Endometrium (tissue), 2 donors: Measurements from ENCODE around the gene PRIMA1.

Experiments used
- FAIRE-seq: peaks from 2 replicates; lab custom pipeline; 2012; peaks lifted over from hg19 to GRCh38; lab: Jason Lieb, UNC
- donor health status: control.
- donor health status: control.

Gene PRIMA1

DNA sequence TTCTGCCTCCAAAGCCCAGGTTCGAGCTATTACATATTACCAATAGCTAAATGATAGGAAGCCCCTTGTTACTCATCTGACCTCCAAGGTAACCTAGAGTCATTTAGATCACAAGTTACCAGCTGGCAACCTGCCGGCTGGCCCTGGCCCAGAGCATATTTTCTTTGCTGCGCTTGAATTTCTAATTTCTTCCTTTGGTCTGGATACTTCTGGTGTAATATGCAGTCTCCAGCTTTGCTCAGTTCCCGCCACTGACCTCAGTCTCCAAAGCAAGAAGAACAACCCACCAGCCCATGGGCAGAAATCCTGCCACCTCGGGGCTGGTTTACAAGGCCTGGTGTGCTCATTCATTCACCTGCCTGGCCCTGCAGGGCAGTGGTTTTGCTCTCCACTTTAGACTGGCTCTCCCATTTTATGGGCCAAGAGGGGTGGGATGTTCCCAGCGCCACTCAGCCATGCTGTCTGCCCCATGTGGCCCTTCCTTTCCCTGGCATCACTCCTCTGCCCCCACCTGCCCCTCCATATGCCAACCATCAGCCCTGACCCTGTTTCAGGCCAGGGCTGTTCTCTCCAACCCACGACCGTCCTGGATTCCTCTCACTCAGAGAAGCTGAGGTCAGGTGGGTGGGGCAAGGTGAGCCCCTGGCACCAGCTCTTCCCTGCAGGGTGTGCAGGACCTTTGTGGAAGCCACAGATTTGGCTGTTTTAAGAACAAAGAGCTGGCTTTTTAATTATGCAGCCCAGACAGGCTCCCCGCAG lies 76.0 kb downstream of the PRIMA1 start:
- FAIRE-seq = no peak

DNA sequence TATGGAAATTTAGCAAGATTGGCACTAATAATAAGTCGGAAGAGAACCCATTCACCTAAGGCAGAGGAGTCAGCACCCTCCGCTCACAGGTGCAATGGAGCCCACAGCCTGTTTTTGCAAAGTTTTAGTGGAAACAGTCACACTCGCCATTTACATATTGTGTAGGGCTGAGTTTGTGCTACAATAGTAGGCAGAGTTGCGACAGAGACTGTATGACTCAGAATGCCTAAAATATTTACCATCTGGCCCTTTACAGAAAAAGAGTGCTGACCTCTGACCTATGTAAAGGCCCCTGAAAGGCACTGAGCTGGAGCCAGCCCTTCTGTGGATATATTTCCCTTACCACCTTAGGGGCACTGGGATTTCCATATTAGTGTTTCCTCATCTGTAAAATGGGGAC lies 79.0 kb downstream of the PRIMA1 start:
- FAIRE-seq = no peak

DNA sequence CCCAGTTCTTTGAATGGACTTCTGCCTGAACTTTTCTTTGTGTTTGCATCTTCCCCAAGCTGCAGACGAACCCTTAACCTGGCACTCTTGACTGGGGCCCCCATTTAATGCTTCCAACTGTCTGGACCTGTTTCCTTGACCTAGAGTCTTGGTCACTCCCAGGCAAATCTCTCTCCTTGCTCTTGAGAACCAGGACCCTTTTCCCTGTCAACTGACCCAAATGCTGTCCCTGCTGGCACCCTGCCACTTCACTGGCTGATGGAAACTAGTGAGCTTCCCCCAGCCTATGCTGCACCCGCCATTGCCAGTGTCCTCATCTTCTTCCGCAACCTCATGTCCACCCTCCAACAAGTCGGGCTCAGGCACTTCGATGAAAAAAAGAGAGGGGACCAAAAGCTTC lies 79.5 kb downstream of the PRIMA1 start:
- FAIRE-seq = no peak

DNA sequence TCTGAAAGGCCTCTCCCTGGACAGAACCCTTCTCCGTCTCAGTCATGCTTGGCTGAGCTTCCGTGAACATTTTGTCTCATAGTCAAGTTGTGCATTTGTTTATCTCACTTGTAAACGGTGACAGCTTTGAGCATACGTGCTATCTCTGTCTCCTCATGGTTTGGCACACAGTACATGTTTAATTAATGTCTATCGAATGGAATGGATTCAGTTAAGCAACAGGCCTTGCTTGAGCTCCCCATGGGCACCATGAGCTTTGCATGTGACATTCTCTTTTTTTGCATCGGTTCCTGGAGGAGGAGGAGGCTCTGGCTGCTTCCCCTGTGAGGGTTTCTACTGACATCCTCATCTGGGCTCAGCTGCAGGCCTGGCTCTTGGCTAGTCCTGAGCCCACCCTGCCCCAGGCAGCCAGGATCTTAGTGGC lies 80.0 kb downstream of the PRIMA1 start:
- no peak for FAIRE-seq

DNA sequence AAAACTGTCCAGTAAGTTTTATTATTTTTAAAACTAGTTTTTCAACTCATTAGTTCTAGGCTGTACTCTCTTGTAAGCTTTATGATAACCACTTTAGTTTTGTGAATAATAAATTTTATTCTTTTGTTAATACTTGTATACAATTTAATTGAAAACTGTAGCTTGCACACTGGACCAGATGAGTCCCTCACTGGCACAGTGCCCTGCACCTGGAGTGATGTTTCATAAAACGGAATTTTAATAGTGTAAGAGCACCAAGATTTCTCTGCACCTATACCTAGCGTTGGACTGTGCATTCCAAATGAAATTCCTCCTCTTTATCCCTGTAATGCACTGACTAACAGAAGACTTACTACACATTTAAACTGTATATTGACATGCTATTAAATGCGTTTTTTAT lies 80.8 kb downstream of the PRIMA1 start:
- no peak for FAIRE-seq

DNA sequence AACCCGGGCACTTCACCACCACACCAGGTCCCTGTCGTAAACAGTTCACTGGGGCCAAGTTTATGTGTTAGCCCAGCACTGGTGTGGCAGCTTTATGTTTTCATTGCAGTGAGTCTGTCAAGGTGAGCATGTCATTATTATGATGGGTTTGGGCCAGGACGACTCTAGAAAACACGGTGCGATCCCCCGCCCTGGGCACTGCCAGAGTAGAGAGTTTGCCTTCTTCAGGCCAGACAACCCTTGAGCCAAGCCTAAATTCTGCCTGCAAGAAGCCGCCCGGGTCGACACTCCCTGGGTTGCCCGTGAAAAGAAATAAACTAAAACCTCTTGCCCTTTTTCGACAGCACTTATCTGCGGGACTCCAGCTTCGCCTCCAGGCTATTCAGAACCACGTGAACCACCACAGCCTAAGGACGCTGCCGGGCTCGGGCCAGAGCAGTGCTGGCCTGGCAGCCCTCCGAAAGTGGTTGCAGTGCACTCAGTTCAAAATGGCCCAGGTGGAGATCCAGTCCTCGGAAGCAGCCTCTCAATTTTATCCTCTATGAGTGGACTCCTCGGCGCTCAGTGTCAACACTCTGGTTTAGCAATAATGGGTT lies 81.8 kb downstream of the PRIMA1 start:
- FAIRE-seq = no peak

DNA sequence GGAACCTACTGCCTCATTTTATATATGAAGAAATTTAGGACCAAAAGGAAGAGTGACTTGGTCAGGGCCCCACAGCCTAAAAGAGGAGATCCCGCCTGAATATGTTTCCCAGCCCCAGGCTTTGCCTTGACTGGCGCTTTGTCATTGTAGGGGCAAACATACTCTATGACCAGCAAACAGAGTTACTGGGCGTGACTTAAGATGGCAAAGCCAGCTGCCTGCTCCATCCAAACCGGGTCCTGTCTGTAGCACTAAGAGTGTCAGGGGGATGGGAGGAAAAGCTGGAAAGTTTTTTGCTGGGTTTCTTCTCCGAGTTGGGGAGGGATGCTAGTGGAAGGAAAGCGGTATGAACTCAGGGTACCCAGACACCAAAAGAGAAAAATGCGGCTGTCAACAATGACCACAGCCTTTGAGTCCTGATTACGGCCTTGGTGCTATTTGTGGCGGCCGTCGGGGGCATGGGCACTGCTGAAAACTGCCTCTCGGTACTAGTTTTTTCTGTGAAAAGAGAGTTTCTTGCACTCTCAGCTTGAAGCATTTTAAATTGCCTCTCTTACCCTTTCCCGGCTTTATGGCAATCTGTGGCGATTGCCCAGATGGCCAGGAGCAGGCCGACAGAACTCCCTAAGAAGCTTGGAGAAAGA lies 82.7 kb downstream of the PRIMA1 start:
- no peak for FAIRE-seq

DNA sequence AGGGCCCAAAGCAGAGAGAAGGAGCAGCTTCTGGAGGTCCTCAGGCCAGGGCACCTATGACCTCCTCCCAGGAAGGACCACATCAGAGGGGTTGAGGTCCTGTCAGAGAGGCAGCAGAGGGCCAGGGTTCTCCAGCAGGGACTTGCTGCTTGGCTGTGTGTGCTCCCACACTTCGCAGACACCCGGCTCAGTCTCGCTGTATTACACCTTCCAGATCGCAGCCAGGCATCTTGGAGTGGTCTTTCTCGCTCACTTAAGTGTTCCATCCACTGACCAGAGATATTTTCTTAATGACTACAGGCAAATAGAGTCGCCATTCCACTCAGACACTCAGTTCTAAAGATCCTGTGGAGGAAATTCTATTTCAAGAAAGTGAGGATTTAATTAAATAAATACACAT lies 84.3 kb downstream of the PRIMA1 start:
- no peak for FAIRE-seq

DNA sequence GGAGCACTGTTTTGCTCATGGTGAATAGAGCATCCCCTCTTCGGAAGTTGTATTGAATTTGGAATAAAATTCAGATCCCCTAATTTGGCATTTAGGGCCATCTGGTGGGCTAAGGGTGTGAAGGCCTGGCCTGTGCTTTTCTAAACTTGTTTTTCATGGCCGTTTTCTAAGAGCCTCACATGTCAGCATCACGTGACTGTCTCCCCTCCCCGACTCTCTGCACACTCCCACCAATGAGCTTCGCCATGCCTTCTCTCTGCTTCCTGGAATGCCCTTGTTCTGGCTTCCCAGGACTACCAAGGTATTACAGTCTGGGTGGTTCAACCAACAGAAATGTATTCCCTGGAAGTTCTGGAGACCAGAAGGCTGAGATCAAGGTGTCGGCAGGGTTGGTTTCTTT lies 85.3 kb downstream of the PRIMA1 start:
- FAIRE-seq = no peak

DNA sequence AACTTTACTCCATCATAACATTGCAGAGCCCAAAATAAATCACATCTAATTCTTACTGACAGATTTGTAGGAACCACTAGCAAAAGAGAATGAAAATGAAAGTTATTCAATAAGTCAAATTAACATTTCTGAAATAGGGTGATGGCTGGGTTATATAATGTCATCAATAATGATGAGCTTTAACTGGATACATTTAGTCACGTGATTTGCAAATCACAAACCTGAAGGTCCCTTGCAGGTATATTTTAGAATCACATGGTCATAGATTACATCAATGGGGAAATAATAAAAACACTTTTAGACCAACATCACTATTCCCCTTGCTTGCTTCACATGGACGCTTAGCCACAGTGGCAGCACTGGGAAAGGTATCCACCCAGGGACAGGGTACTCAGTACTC lies 86.7 kb downstream of the PRIMA1 start:
- no peak for FAIRE-seq

DNA sequence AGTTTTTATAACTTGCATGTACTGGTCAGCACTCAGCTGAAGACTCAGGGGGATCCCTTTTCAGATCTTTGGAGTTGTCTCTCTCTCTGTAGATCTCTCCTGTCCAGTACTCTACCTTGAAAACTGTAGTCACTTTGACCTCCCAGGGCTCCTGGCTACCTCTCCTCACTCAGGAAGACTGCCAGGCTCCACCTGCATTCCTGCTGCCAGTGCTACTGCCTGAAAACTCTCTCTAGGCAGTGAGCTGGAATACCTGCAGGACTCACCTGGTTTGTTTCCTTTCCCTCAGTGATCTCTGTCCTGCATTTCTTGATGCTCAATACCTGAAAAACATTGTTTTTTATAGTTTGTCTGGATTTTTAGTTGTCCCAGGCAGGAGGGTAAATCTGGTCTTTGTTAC lies 87.4 kb downstream of the PRIMA1 start:
- FAIRE-seq = no peak

DNA sequence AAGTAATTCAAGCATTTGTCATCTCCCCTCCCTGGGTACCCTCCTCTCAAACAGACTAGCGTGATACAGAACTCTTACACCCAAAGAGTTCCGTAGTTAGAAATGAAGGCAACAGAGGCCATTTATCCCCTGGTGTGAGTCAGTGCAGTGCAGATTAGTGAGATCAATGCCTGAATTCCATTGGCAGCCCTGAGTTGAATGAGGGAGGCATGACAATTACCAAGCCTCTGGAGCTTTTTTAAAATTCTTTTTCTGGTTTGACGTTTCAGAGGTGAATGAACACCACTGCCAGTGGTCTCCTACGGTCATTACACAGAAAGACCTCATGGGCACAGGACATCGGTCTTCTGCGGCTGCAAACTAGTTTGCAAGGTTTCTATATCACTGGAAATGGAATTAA lies 94.4 kb downstream of the PRIMA1 start:
- FAIRE-seq = no peak

DNA sequence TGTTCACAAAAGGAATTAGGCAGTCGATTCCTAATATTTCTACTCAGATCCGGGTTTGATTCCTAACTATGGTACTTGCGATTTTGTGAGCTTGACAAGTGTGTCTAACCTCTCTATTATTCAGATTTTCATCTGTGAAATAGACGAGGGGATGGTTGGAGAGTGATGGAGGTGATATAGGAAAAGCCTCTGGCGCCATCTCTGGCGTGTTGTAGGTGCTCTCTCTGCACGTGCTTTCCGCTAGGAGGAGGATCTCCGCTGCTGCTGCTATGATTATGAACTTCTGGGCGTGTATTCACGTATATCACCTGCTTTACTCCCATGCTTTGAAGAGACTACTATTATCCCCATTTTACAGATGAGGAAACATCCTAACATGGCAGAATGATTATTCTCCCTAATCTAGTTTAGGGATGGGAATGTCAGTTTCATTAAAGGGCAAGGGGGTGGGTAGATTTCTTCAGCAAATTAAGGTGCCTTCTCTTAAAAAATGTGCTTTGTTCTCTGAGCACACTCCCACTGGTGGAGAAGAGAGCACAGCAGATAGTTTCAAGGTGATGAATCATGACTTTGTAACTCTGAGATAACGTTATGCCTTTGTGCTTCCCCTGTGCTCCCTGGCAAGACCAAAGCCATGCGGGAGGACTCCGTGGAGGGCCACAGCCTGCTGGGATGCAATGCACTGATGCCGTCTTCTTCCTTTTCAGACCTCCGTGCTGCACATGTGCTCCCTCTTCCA lies 97.1 kb downstream of the PRIMA1 start:
- FAIRE-seq = no peak

DNA sequence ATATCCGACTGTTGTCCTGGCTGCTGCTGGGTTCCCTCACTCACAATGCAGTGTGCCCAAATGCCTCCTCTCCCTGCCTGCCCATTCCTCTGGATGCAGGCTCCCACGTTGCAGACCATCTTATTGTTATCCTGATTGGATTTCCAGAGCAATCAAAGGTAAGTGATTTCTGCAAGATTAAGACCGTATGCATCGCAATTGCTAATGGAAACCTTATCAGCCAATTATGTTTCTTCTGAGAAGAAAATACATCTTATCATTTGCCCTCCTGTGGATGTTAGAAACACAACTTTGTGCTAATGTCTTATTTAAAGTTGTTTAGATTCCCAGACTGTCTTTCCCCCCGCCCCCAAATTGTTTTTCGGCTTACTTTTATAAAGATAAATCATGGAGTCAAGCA lies 98.1 kb downstream of the PRIMA1 start:
- no peak for FAIRE-seq

DNA sequence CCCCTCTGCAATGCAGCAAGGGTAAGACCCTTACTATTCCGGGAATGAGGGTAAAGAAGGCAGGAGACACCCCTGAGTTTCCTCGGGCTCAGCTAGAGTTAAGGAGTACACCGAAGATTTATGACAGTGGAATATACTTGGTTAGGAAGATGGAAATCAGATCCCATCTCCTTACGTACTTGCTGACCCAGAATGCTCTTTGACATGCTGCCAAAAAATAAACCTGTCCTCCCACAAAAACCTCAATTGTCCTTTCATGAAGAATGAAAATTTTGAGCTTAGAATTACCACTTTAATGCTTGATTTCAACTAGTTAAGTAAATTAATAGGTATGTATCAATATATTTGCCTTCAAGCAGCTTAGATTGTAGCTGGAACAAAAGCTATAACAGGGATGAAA lies 99.5 kb downstream of the PRIMA1 start:
- FAIRE-seq = no peak

DNA sequence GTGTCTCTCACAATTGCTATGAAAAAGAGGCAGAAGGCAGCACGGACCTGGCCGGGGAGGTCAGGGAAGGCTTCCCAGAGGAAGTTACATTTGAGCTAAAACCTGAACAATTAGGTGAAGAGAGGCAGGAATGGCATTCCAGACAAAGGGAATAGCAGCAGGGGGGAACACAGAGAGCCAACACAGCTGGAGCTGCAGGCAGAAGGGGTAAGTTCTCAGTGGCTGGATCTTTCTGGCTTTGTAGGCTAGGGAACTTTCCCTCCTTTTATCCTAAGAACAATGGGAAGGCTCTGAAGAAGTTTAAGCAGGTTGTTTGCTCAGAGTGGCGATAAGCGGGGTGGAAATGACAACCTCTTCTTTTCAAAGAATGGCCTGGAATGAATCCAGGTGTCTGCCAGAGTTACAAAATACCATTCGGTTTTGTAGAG lies 100.0 kb downstream of the PRIMA1 start:
- no peak for FAIRE-seq

DNA sequence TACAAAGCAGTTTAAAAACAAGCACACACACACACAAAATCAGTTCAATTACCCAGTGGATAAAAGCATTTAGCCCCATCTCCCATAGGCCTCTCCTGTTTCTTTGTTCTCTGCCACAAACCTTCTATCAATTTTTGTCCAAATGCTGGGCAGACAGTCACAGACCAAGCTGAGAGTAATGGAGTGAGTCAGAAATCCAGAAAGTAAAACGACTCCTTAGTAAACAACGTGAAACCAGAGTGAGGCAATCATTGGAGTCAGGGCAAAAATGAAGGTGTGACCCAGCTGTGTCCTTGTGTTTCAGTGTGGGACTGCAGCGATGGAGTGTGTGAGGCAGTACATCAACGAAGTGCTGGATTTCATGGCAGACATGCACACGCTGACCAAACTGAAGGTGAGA lies 102.0 kb downstream of the PRIMA1 start:
- FAIRE-seq = no peak

DNA sequence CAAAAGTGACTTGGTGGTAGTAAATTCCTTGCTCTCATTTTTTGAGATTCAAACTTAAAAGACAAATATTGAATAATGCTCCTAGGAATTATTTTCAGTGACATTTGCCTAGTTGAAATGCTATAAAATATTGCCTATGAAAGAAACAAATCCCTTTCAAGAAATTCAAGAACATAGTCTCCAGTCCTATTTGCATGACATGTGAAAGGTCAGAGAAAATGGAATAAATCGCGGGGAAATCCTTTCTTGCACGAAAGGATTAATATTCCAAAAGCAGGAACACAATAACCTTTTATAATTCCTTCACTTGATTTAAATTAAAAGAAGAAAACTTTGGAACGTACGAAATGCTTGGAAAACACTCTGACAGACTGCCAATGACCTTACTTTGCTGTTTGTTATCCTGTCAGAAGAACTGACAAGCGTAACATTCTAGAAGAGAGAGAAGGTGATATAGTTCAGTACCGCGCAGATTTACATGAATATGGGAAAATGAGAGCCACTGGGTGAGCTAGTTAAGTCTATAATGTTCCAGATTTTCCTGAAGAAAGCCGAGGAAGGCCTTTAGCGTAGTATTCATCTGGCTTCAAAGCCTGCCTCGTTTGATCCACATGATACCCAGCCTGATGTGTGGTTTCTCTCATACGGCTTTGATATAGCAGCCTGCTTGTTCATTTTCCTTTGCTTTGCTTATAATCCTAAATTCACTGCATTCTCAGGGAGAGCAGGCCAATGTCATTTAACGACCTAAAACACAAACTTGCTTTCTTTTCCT lies 103.0 kb downstream of the PRIMA1 start:
- FAIRE-seq = no peak

DNA sequence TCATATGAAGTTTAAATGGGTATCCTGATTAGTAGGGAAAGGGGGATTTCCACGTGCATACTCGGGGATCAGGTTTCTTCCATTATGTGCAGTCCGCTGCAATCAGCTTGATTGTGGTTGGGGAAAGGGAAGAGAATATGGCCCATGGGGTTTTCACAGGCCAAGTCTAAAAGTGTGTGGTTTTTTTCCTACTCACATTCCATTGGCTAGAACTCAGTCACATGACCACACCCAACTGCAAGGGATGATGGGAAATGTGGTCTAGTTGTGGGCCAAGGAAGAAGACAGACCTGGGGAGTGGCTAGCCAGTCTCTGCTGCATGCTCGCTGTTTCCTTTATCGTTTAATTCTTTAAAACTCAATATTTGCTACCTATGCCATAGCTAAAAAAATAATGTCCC lies 105.1 kb downstream of the PRIMA1 start:
- no peak for FAIRE-seq

DNA sequence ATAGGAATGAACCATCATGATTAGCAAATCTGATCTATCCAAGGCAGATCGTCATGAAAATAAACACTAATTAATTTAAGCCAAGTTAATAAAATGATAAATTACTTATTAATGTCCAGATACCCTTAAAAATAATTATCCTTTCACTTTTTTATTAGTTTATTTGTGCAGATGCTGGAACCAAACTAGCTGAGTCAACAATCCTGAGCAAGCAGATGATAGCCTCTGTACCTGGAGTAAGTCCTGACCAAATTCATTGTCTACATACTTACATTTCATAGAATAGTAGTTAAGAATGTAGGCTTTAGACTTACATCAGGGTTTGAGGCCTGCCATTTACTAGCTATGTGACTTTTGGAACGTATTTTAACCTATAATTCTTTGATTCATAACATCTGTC lies 105.8 kb downstream of the PRIMA1 start:
- FAIRE-seq = no peak

DNA sequence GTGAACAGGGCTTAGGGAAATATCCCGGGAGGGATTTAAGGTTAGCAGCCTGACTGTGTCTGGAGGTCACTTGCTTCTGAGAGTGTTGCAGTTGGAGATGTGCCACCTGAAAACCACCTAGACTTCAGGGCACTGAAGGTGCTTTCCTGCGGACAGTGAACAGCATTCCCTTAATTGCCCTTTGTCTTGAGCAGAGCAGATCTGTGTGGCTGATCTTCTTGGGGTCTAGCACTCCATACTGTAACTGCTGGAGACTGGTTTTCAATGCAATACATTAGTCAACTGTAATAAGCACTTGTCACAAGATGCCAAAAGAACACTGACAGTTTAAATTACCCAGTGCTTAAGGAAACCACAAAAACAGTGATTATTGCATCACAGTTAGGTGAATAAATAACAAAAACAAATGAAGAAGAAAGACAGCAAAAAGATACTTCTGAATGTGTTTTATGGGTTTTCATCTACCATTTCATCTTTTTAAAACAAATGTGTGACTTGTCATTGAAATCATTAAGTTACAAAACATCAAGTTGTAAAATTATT lies 111.8 kb downstream of the PRIMA1 start:
- no peak for FAIRE-seq

DNA sequence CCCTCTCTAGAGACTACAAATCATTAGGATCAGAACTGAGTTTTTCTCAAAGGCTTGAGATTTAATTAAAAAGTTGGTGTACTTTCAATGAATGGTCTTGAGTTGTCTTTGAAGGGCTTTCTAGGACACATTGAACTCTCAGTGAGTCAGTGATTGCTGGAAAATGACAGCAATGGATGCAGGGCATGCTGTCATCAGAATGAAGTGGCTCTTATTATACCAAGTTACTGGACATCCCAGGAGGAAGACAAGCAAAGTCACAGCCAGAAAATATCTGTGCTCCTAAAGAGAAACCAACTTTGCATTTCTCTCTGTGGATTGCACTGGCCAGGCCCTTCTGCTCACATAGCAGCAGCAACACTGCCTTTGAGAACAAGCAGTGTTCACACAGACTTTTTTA lies 112.6 kb downstream of the PRIMA1 start:
- no peak for FAIRE-seq
